K562 (cell line): ENCODE measurements around the gene MMP24OS. TPM values are rescaled to one million over a fixed set of nuclear protein-coding genes. Genes with fewer than 3 reads are reported as not detected.

Experiments
- ATAC-seq: fragments of 200-7000 bp; cut with Tn5 transposase; 3 replicates; pipeline ENCODE4 v1.9.1; 2020; ENCODE audit warnings: moderate library complexity
- BruUV-seq: library from RNA; stranded (reverse); fragments of 400-500 nt; replicated peaks from 2 replicates; lab custom pipeline; 2021; lab: Mats Ljungman, UMichigan
- CTCF ChIA-PET: fragments of 300-600 bp; formaldehyde crosslinking; extraction: SDS; loops from one replicate; lab custom pipeline; 2021; ENCODE audit warnings: low intra/inter-chr PET ratio; lab: Yijun Ruan, JAX
- POLR2A ChIA-PET: fragments of 300-600, 350-650 bp; sonication (Branson Sonifier 250); formaldehyde crosslinking; extraction: SDS; loops from one replicate; lab custom pipeline; 2021; ENCODE audit warnings: antibody characterized with exemption, inconsistent platforms; lab: Yijun Ruan, JAX
- DNase-seq, 4 experiments: peaks; one replicate each; pipeline versions ENCODE4 v3.0.0 to v3.0.0-alpha.2; 2011 to 2018; ENCODE audit warnings: low spot score in 3 of 4, mixed read lengths in 3 of 4; ENCODE audit errors: extremely low read depth in 1 of 4
- FAIRE-seq: peaks from 2 replicates; lab custom pipeline; 2011; peaks lifted over from hg19 to GRCh38; lab: Jason Lieb, UNC
- H2AFZ ChIP-seq: 2 replicates; pipeline ENCODE4 v1.6.0; 2011; ENCODE audit warnings: low read depth, low read length, control low read depth, inconsistent platforms
- H3K27ac ChIP-seq: fragments of 200-600 bp; 3 replicates; pipeline ENCODE4 v1.8.0; 2011; ENCODE audit warnings: low read depth, mild to moderate bottlenecking, control low read depth, inconsistent platforms, low read length, moderate library complexity, mixed read lengths; ENCODE audit errors: extremely low read depth
- H3K27me3 ChIP-seq, 2 experiments: fragments of 300-600 bp in 1 of 2; 2 replicates in 1 of 2; 3 replicates in 1 of 2; pipeline versions ENCODE4 v1.6.0 to v1.8.0; 2011; ENCODE audit warnings: inconsistent platforms in 2 of 2, low read length in 2 of 2, mild to moderate bottlenecking in 1 of 2, mixed read lengths in 1 of 2, moderate library complexity in 1 of 2; ENCODE audit not compliant: control insufficient read depth in 2 of 2, insufficient read depth in 2 of 2
- H3K36me3 ChIP-seq: fragments of 300-600 bp; 3 replicates; pipeline ENCODE4 v1.8.0; 2011; ENCODE audit warnings: mild to moderate bottlenecking, low read length, inconsistent platforms; ENCODE audit not compliant: control insufficient read depth, insufficient read depth
- H3K4me1 ChIP-seq, 2 experiments: fragments of 200-600 bp in 1 of 2; replicated peaks in 1 of 2; 2 replicates in 1 of 2; 3 replicates in 1 of 2; pipeline versions ENCODE4 v1.5.1 to v1.8.0; 2011; ENCODE audit warnings: inconsistent platforms in 2 of 2, low read length in 2 of 2, mild to moderate bottlenecking in 1 of 2, mixed read lengths in 1 of 2, moderate library complexity in 1 of 2; ENCODE audit not compliant: control insufficient read depth in 2 of 2, insufficient read depth in 2 of 2
- H3K4me2 ChIP-seq: 2 replicates; pipeline ENCODE4 v1.6.1; 2011; ENCODE audit warnings: low read length, control low read depth, inconsistent platforms, mixed read lengths; ENCODE audit not compliant: insufficient read depth
- H3K4me3 ChIP-seq: fragments of 200-600 bp; sonication (generic), shearing (Covaris generic); 2 replicates; pipeline ENCODE4 v1.5.1; 2016; ENCODE audit warnings: control low read depth, inconsistent platforms
- H3K79me2 ChIP-seq: fragments of 200-600 bp; 3 replicates; pipeline ENCODE4 v1.8.0; 2011; ENCODE audit warnings: low read length, inconsistent platforms; ENCODE audit not compliant: control insufficient read depth, insufficient read depth
- H3K9ac ChIP-seq, 2 experiments: 2 replicates each; pipeline versions ENCODE4 v1.6.0 to v1.6.1; 2011; ENCODE audit warnings: low read depth in 2 of 2, low read length in 2 of 2, control low read depth in 1 of 2, inconsistent platforms in 1 of 2, mild to moderate bottlenecking in 1 of 2, mixed read lengths in 1 of 2; ENCODE audit not compliant: insufficient read depth in 1 of 2
- H3K9me1 ChIP-seq: one replicate; pipeline ENCODE4 v1.6.0; 2011; ENCODE audit warnings: inconsistent platforms, mild to moderate bottlenecking, low read length, moderate library complexity; ENCODE audit not compliant: control insufficient read depth, insufficient read depth
- H3K9me3 ChIP-seq: replicated peaks from 2 replicates; pipeline ENCODE4 v1.5.1; 2011; ENCODE audit warnings: low read depth, low read length, inconsistent platforms; ENCODE audit not compliant: control insufficient read depth, insufficient read depth
- H4K20me1 ChIP-seq: replicated peaks from 2 replicates; pipeline ENCODE4 v1.6.1; 2011; ENCODE audit warnings: low read length, inconsistent platforms, mixed read lengths; ENCODE audit not compliant: control insufficient read depth, insufficient read depth
- GATAD2A ChIP-seq: fragments of 450-650 bp; IDR thresholded peaks from 2 replicates; pipeline ENCODE4 v1.6.1; 2017
- HCFC1 ChIP-seq: IDR thresholded peaks from 2 replicates; pipeline ENCODE4 v1.6.1; 2012; ENCODE audit warnings: low read depth, low read length, improper control_type of control experiment
- ILF3 ChIP-seq: fragments of 450-650 bp; IDR thresholded peaks from 2 replicates; pipeline ENCODE4 v1.6.1; 2018; ENCODE audit warnings: antibody characterized with exemption, mild to moderate bottlenecking, moderate library complexity, borderline replicate concordance
- KAT2B ChIP-seq: IDR thresholded peaks from one replicate; pipeline ENCODE4 v1.6.1; 2012; ENCODE audit warnings: low read depth, mild to moderate bottlenecking, control low read depth, inconsistent platforms, low read length, moderate library complexity
- LARP7 ChIP-seq: fragments of 450-650 bp; IDR thresholded peaks from 2 replicates; pipeline ENCODE4 v1.6.1; 2016
- MBD2 ChIP-seq: sonication (generic); IDR thresholded peaks from 2 replicates; pipeline ENCODE4 v1.6.1; 2016; ENCODE audit warnings: low read depth, borderline replicate concordance
- RBM25 ChIP-seq: fragments of 200-400 bp; formaldehyde crosslinking; IDR thresholded peaks from 2 replicates; pipeline ENCODE4 v1.6.1; 2018; ENCODE audit warnings: low read length, low read depth, moderate library complexity; ENCODE audit not compliant: severe bottlenecking
- SAFB2 ChIP-seq: fragments of 200-400 bp; formaldehyde crosslinking; IDR thresholded peaks from 2 replicates; pipeline ENCODE4 v1.6.1; 2018; ENCODE audit warnings: borderline replicate concordance, low read length, low read depth, moderate library complexity; ENCODE audit not compliant: severe bottlenecking
- SIX5 ChIP-seq, 2 experiments: IDR thresholded peaks; 2 replicates each; pipeline ENCODE4 v1.6.1; 2011; ENCODE audit warnings: low read length in 2 of 2, borderline replicate concordance in 1 of 2, low read depth in 1 of 2, mild to moderate bottlenecking in 1 of 2, moderate library complexity in 1 of 2; ENCODE audit not compliant: insufficient read depth in 1 of 2
- TCF7L2 ChIP-seq: fragments of 150-350 bp; IDR thresholded peaks from 2 replicates; pipeline ENCODE4 v1.6.1; 2016; ENCODE audit warnings: low read depth, mild to moderate bottlenecking, low read length, moderate library complexity
- WHSC1 ChIP-seq: IDR thresholded peaks from one replicate; pipeline ENCODE4 v1.6.1; 2012; ENCODE audit warnings: low read length, control low read depth, inconsistent platforms
- XRCC5 ChIP-seq: fragments of 200-400 bp; formaldehyde crosslinking; IDR thresholded peaks from 2 replicates; pipeline ENCODE4 v1.6.1; 2017; ENCODE audit warnings: low read depth, mild to moderate bottlenecking, low read length
- ZFP30 ChIP-seq: fragments of 250-450 bp; sonication (Bioruptor Pico); IDR thresholded peaks from 2 replicates; pipeline ENCODE4 v1.8.0; 2022; ENCODE audit warnings: moderate library complexity, mild to moderate bottlenecking, inconsistent platforms, borderline replicate concordance
- ZKSCAN8 ChIP-seq: fragments of 200-800 bp; sonication (Bioruptor generic); IDR thresholded peaks from 2 replicates; pipeline ENCODE4 v1.6.1; 2016; ENCODE audit warnings: missing genetic modification characterization, missing compliant biosample characterization
- ZNF445 ChIP-seq: fragments of 250-450 bp; sonication (Bioruptor Pico); IDR thresholded peaks from 2 replicates; pipeline ENCODE4 v1.4.0; 2020; ENCODE audit warnings: low read depth, mild to moderate bottlenecking, moderate library complexity
- ZSCAN32 ChIP-seq: fragments of 450-650 bp; formaldehyde crosslinking; IDR thresholded peaks from 2 replicates; pipeline ENCODE4 v1.4.0; 2020; ENCODE audit warnings: mild to moderate bottlenecking, moderate library complexity
- WGBS: fragments of 100-300 bp; shearing (Covaris generic); methylation state at CpG from one replicate; pipeline ENCODE4 v1.1.6; 2016; ENCODE audit warnings: low coverage, mixed read lengths; ENCODE audit not compliant: insufficient coverage; ENCODE audit errors: missing lambda C conversion rate; 5-methylcytosine and 5-hydroxymethylcytosine counted together
- in situ Hi-C: fragments of 300-500 bp; cut with MboI; formaldehyde crosslinking; loops from 4 replicates; pipeline ENCODE4 v1.15.0; 2018; ENCODE audit warnings: inconsistent platforms, mixed read lengths
- intact Hi-C: fragments of 100-400 bp; cut with micrococcal nuclease; formaldehyde crosslinking; loops from 2 replicates; pipeline ENCODE4 v1.14.2; 2022
- polyA plus RNA-seq, 8 experiments: library from polyadenylated mRNA; depleted of rRNA in 4 of 8; stranded (reverse) in 5 of 8; unstranded in 3 of 8; fragments of >200 nt; fragmentation: Nextera tagmentation in 2 of 8; fragmentation: Illumina TruSeq in 1 of 8; extraction: Ambion mirVana in 2 of 8; extraction: Trizol in 1 of 8; gene quantifications; 2 replicates each; pipeline versions ENCODE4 v1.2.1 to v1.2.3, GENCODE V29; 2011 to 2014; ENCODE audit warnings: inconsistent platforms in 1 of 8, missing spikeins in 1 of 8
- total RNA-seq, 7 experiments: library from RNA; depleted of rRNA in 6 of 7; stranded (reverse); fragments of >200 nt in 6 of 7; fragmentation: Illumina TruSeq in 2 of 7; extraction: Trizol in 2 of 7; gene quantifications; 2 replicates each; pipeline versions ENCODE4 v1.2.1 to v1.2.3, GENCODE V29; 2011 to 2021; ENCODE audit warnings: low replicate concordance in 1 of 7
- TF ChIP-seq, protein P1 (sequence below): fragments of 450-650 bp; IDR thresholded peaks from 2 replicates; pipeline ENCODE4 v1.6.1; 2016; ENCODE audit warnings: mild to moderate bottlenecking
- TF ChIP-seq, protein P2 (sequence below): sonication (generic); formaldehyde crosslinking; IDR thresholded peaks from 2 replicates; pipeline ENCODE4 v1.8.1; 2023; ENCODE audit warnings: mild to moderate bottlenecking, missing genetic modification reagents

MMP24OS gene
- total and polyA plus RNA-seq, 9 of the 15 experiments (the other 6 are each of a cell fraction or from before 2014, with no cell fraction given), result 0.92 to 41.5 (median 11.4) TPM

DNA sequence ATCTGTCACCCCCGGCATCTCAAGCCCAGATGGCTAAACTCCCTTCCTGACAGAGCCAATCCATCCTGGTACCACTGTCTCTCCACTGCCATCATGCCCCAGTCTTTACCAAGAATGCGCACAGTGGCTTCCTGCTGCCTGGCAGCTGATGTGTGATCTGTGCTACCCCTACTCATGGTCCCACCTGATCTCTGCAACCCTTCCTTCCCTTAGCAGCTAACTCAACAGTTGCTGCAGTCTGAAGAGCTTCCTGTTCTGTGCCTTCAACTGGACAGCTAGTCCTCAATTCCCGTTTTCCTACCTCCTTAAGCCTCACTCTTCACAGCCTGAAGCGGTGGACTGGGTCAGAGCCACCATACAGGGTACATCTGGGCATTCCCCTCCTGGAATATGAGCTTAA, 21.9 kb upstream of the MMP24OS start (continued):
- no peak for TF ChIP-seq HCFC1
- no peak for TF ChIP-seq LARP7
- TF ChIP-seq RBM25, result no peak
- TF ChIP-seq ZSCAN32, result no peak
- TF ChIP-seq, all 486 proteins: peak for 0

- peaks cover 6% of the 10 kb centered on the region; the same call in 1 of the 3 replicates for H3K36me3 ChIP-seq
- in situ Hi-C loops, result no loop called here
- H3K4me2 ChIP-seq, result no peak overlapping the region
- no peak overlapping the region for H3K27ac ChIP-seq
- DNase-seq, result no peak
- peaks cover 3% of the 10 kb centered on the region for H3K9me1 ChIP-seq
- peaks cover 3 to 10% of the 10 kb centered on the region in 2 experiments; a peak in 4 of 5 replicates for H3K4me1 ChIP-seq
- H3K27me3 ChIP-seq, result peaks cover 28 to 36% of the 10 kb centered on the region in 2 experiments
- H3K79me2 ChIP-seq, result no peaks in the 10 kb centered on the region
- H2AFZ ChIP-seq, result no peak overlapping the region
- no peaks in the 10 kb centered on the region for H3K9me3 ChIP-seq
- BruUV-seq, result no TSS peak
- ATAC-seq, result no peak
- no peak for FAIRE-seq
- H3K9ac ChIP-seq, result no peak overlapping the region
- no peak for TF ChIP-seq MBD2
- no peak for TF ChIP-seq SAFB2
- TF ChIP-seq, protein P1, sequence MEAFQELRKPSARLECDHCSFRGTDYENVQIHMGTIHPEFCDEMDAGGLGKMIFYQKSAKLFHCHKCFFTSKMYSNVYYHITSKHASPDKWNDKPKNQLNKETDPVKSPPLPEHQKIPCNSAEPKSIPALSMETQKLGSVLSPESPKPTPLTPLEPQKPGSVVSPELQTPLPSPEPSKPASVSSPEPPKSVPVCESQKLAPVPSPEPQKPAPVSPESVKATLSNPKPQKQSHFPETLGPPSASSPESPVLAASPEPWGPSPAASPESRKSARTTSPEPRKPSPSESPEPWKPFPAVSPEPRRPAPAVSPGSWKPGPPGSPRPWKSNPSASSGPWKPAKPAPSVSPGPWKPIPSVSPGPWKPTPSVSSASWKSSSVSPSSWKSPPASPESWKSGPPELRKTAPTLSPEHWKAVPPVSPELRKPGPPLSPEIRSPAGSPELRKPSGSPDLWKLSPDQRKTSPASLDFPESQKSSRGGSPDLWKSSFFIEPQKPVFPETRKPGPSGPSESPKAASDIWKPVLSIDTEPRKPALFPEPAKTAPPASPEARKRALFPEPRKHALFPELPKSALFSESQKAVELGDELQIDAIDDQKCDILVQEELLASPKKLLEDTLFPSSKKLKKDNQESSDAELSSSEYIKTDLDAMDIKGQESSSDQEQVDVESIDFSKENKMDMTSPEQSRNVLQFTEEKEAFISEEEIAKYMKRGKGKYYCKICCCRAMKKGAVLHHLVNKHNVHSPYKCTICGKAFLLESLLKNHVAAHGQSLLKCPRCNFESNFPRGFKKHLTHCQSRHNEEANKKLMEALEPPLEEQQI, result no peak
- no peak for TF ChIP-seq TCF7L2
- no peak for TF ChIP-seq ZFP30
- TF ChIP-seq SIX5 (IDR thresholded peaks at IDR 0.05; ENCODE audit: borderline replicate concordance in 1 of 2, insufficient read depth in 1 of 2, low read depth in 1 of 2, low read length in 2 of 2), result no peak
- no peak for TF ChIP-seq WHSC1
- no peak for TF ChIP-seq KAT2B
- TF ChIP-seq XRCC5, result no peak
- no peak for TF ChIP-seq ZNF445
- TF ChIP-seq, protein P2, sequence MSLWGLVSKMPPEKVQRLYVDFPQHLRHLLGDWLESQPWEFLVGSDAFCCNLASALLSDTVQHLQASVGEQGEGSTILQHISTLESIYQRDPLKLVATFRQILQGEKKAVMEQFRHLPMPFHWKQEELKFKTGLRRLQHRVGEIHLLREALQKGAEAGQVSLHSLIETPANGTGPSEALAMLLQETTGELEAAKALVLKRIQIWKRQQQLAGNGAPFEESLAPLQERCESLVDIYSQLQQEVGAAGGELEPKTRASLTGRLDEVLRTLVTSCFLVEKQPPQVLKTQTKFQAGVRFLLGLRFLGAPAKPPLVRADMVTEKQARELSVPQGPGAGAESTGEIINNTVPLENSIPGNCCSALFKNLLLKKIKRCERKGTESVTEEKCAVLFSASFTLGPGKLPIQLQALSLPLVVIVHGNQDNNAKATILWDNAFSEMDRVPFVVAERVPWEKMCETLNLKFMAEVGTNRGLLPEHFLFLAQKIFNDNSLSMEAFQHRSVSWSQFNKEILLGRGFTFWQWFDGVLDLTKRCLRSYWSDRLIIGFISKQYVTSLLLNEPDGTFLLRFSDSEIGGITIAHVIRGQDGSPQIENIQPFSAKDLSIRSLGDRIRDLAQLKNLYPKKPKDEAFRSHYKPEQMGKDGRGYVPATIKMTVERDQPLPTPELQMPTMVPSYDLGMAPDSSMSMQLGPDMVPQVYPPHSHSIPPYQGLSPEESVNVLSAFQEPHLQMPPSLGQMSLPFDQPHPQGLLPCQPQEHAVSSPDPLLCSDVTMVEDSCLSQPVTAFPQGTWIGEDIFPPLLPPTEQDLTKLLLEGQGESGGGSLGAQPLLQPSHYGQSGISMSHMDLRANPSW (CRISPR knock-in tag), result no peak
- TF ChIP-seq GATAD2A, result no peak
- no peak for TF ChIP-seq ZKSCAN8 (CRISPR knock-in tag)
- no peak for TF ChIP-seq ILF3
- WGBS, result 17% methylated on average over 5 of the region's 5 CpGs
- H3K4me3 ChIP-seq, result no peak overlapping the region
- POLR2A ChIA-PET, result interaction anchor here (1.0 kb wide), 1 partner anchor 14 kb away, joined by 3 read pairs; no protein-coding TSS in a partner anchor
- intact Hi-C loops, result no loop called here
- CTCF ChIA-PET, result no interaction called here
- H4K20me1 ChIP-seq, result 0 out of 2 replicates have a peak, but pooled peaks cover 4% of the 10 kb centered on the region
Observed at GRCh38 chr20:35298264-35298663, 20.3 kb upstream of the MMP24OS start.
